GM23338 (cell line): ENCODE results near the gene PPP2R5C. TPM values are rescaled to one million over a fixed set of nuclear protein-coding genes. Genes with fewer than 3 reads are reported as not detected.

Source experiments
- ATAC-seq: fragments of 200-7000 bp; cut with Tn5 transposase; 3 replicates; pipeline ENCODE4 v1.9.1; 2020
- DNase-seq: peaks from one replicate; pipeline ENCODE4 v3.0.0-alpha.2; 2015; ENCODE audit warnings: low spot score
- H2AFZ ChIP-seq: fragments of 200-600 bp; sonication (generic); 2 replicates; pipeline ENCODE4 v1.8.0; 2016; ENCODE audit warnings: antibody characterized with exemption, mild to moderate bottlenecking, moderate library complexity
- H3F3A ChIP-seq: fragments of 200-600 bp; sonication (generic); replicated peaks from 2 replicates; pipeline ENCODE4 v1.8.0; 2017; ENCODE audit warnings: antibody characterized with exemption, mixed run types, low read depth
- H3K27ac ChIP-seq: fragments of 200-600 bp; sonication (generic); 2 replicates; pipeline ENCODE4 v1.6.1; 2016; ENCODE audit warnings: low read depth
- H3K27me3 ChIP-seq: fragments of 200-600 bp; sonication (generic); 2 replicates; pipeline ENCODE4 v1.8.0; 2016; ENCODE audit warnings: mild to moderate bottlenecking, mixed run types, moderate library complexity; ENCODE audit not compliant: insufficient read depth
- H3K36me3 ChIP-seq: fragments of 200-600 bp; sonication (generic); 2 replicates; pipeline ENCODE4 v1.8.0; 2016; ENCODE audit warnings: mild to moderate bottlenecking; ENCODE audit not compliant: insufficient read depth
- H3K4me1 ChIP-seq: fragments of 200-600 bp; sonication (generic); 2 replicates; pipeline ENCODE4 v1.8.0; 2016; ENCODE audit warnings: mild to moderate bottlenecking, moderate library complexity; ENCODE audit not compliant: insufficient read depth
- H3K4me2 ChIP-seq: fragments of 200-600 bp; sonication (generic); 2 replicates; pipeline ENCODE4 v1.7.1; 2017; ENCODE audit warnings: mixed run types
- H3K4me3 ChIP-seq: fragments of 200-600 bp; sonication (generic); 2 replicates; pipeline ENCODE4 v1.6.1; 2016; ENCODE audit warnings: mixed run types
- H3K79me2 ChIP-seq: fragments of 200-600 bp; sonication (generic); replicated peaks from 2 replicates; pipeline ENCODE4 v1.8.0; 2017; ENCODE audit warnings: mild to moderate bottlenecking; ENCODE audit not compliant: insufficient read depth
- H3K9me2 ChIP-seq: fragments of 200-600 bp; sonication (generic); 2 replicates; pipeline ENCODE4 v1.8.0; 2017; ENCODE audit not compliant: insufficient read depth
- H4K20me1 ChIP-seq: fragments of 200-600 bp; sonication (generic); replicated peaks from 2 replicates; pipeline ENCODE4 v1.8.0; 2017; ENCODE audit warnings: mild to moderate bottlenecking; ENCODE audit not compliant: insufficient read depth
- H3K27ac Mint-ChIP-seq: 2 replicates; pipeline ENCODE4 v1.8.0; 2020; ENCODE audit warnings: inconsistent platforms, mild to moderate bottlenecking, moderate library complexity, mixed read lengths
- H3K27me3 Mint-ChIP-seq: 3 replicates; pipeline ENCODE4 v1.8.0; 2022; ENCODE audit warnings: low read depth, mild to moderate bottlenecking, moderate library complexity, mixed read lengths, inconsistent platforms; ENCODE audit not compliant: insufficient read depth, poor library complexity
- H3K36me3 Mint-ChIP-seq: 3 replicates; pipeline ENCODE4 v1.8.0; 2021; ENCODE audit warnings: low read depth, mild to moderate bottlenecking, inconsistent platforms, moderate library complexity, mixed read lengths
- H3K4me1 Mint-ChIP-seq: 3 replicates; pipeline ENCODE4 v1.8.0; 2020; ENCODE audit warnings: mild to moderate bottlenecking, inconsistent platforms, mixed read lengths
- H3K4me3 Mint-ChIP-seq: 3 replicates; pipeline ENCODE4 v1.8.0; 2021; ENCODE audit warnings: moderate library complexity, mild to moderate bottlenecking, inconsistent platforms, mixed read lengths
- H3K9me3 Mint-ChIP-seq: 3 replicates; pipeline ENCODE4 v1.8.0; 2020; ENCODE audit warnings: moderate library complexity, mild to moderate bottlenecking, inconsistent platforms, mixed read lengths
- CTCF ChIP-seq, 2 experiments: fragments of 200-600 bp in 1 of 2; sonication (generic) in 1 of 2; conservative IDR thresholded peaks; 2 replicates each; pipeline versions ENCODE4 v1.5.1 to v1.6.1; 2016 to 2017; ENCODE audit warnings: antibody characterized with exemption in 2 of 2, low read depth in 2 of 2, mild to moderate bottlenecking in 2 of 2, moderate library complexity in 1 of 2
- EZH2phosphoT487 ChIP-seq: fragments of 200-600 bp; sonication (generic); IDR thresholded peaks from one replicate; pipeline ENCODE4 v1.8.1; 2018; ENCODE audit warnings: antibody characterized with exemption; ENCODE audit not compliant: unreplicated experiment
- ZNF331 ChIP-seq: fragments of 250-450 bp; sonication (Bioruptor Pico); IDR thresholded peaks from 2 replicates; pipeline ENCODE4 v1.5.0; 2020; ENCODE audit warnings: low read depth, mild to moderate bottlenecking, moderate library complexity
- ZNF462 ChIP-seq: fragments of 250-450 bp; sonication (Bioruptor Pico); IDR thresholded peaks from 2 replicates; pipeline ENCODE4 v1.5.0; 2020; ENCODE audit warnings: mild to moderate bottlenecking, moderate library complexity
- polyA plus RNA-seq: library from polyadenylated mRNA; unstranded; fragments of >200 nt; fragmentation: Nextera tagmentation; extraction: Ambion mirVana; gene quantifications from 2 replicates; pipeline ENCODE4 v1.2.1, GENCODE V29; 2016
- total RNA-seq: library from RNA; depleted of rRNA; stranded (reverse); fragments of >200 nt; shearing (Covaris generic); gene quantifications from 2 replicates; pipeline ENCODE4 v1.2.3, GENCODE V29; 2014

The PPP2R5C gene
- total and polyA plus RNA-seq, 2 experiments from 2014 or later: 75.4 to 79.7 TPM

- H3K27ac ChIP-seq: no peak overlapping the region
- Mint-ChIP-seq H3K9me3 (peaks cover 10% of the 10 kb centered on the region; the same call in 2 of the 3 replicates), H3K27ac (no peak overlapping the region), H3K4me1 (peaks cover 17% of the 10 kb centered on the region), H3K36me3 (peaks cover 3% of the 10 kb centered on the region; the same call in 1 of the 3 replicates), H3K27me3 (peaks cover 5% of the 10 kb centered on the region), H3K4me3 (no peak overlapping the region)
- no peaks in the 10 kb centered on the region for H3K27me3 ChIP-seq
- no peak overlapping the region for H3K4me2 ChIP-seq
- no peaks in the 10 kb centered on the region for H4K20me1 ChIP-seq
- no peaks in the 10 kb centered on the region for H3K9me2 ChIP-seq
- no peak overlapping the region for H3K4me3 ChIP-seq
- 0 out of 2 replicates have a peak overlapping the region, but pooled peaks have one; percentile 80 for H2AFZ ChIP-seq
- H3K79me2 ChIP-seq: no peaks in the 10 kb centered on the region
- peaks cover 3% of the 10 kb centered on the region; the same call in 1 of the 2 replicates for H3K4me1 ChIP-seq
- TF ChIP-seq ZNF331 (CRISPR knock-in tag) (no peak), CTCF (conservative IDR thresholded peaks at IDR 0.05; ENCODE audit: low read depth in 2 of 2) (peak; percentile 17 to 38; a peak in 2 of 4 replicates)
- DNase-seq (no peak), ATAC-seq (peak; percentile 42)
- no peaks in the 10 kb centered on the region for H3K36me3 ChIP-seq
- no peaks in the 10 kb centered on the region for H3F3A ChIP-seq
Observed at GRCh38 chr14:101716077-101716950, 45.2 kb upstream of the PPP2R5C start.

GRCh38 chr14:101716956-101717662 is 44.4 kb upstream of the PPP2R5C start:
- Histone ChIP-seq H3K27me3 (no peaks in the 10 kb centered on the region), H3K9me2 (no peaks in the 10 kb centered on the region), H3K36me3 (no peaks in the 10 kb centered on the region), H3K4me2 (no peak overlapping the region), H2AFZ (peak overlapping the region; percentile 80; the same call in 1 of the 2 replicates), H3F3A (no peaks in the 10 kb centered on the region), H3K4me1 (peaks cover 3% of the 10 kb centered on the region; the same call in 1 of the 2 replicates), H3K79me2 (no peaks in the 10 kb centered on the region), H3K4me3 (no peak overlapping the region), H4K20me1 (no peaks in the 10 kb centered on the region), H3K27ac (no peak overlapping the region)
- H3K4me1 Mint-ChIP-seq: peaks cover 22% of the 10 kb centered on the region
- H3K4me3 Mint-ChIP-seq: no peak overlapping the region
- H3K9me3 Mint-ChIP-seq: peaks cover 10% of the 10 kb centered on the region; the same call in 2 of the 3 replicates
- peaks cover 5% of the 10 kb centered on the region for H3K27me3 Mint-ChIP-seq
- ATAC-seq: peak; percentile 28
- no peak overlapping the region for H3K27ac Mint-ChIP-seq
- TF ChIP-seq CTCF (conservative IDR thresholded peaks at IDR 0.05; ENCODE audit: low read depth in 2 of 2) (no peak), ZNF462 (CRISPR knock-in tag) (no peak), EZH2phosphoT487 (no peak)
- H3K36me3 Mint-ChIP-seq: peaks cover 3% of the 10 kb centered on the region; the same call in 1 of the 3 replicates
- no peak for DNase-seq
